GM12872 (cell line): ENCODE data around the gene MTPN.

Experiments
- CTCF ChIP-seq: IDR thresholded peaks from 3 replicates; pipeline ENCODE4 v1.5.1; 2011; ENCODE audit warnings: low read depth, mild to moderate bottlenecking, low read length, moderate library complexity; ENCODE audit not compliant: insufficient read depth

MTPN gene

DNA sequence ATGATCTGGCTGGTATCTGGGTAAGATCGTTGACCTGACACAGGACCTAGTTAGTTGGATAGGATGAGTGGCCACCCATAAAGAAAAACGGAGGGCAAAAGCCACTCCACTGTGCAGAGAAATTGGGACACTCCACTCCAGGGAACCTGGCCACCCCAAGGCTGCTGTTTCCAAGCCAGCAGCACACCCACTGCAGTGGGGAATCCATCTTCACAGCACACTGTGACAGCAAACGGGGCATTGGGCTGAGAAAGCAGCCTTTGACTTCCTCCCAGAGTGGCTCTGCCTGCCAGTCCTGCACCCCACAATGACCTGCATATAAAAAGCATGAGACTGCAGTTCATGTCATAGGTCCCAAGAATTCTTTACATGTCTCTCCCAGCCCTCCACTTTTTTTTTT, 52.9 kb downstream of the MTPN start:
- no peak for TF ChIP-seq CTCF

GRCh38 chr7:135922263-135922662, 54.9 kb downstream of the MTPN start:
- TF ChIP-seq CTCF = no peak

DNA sequence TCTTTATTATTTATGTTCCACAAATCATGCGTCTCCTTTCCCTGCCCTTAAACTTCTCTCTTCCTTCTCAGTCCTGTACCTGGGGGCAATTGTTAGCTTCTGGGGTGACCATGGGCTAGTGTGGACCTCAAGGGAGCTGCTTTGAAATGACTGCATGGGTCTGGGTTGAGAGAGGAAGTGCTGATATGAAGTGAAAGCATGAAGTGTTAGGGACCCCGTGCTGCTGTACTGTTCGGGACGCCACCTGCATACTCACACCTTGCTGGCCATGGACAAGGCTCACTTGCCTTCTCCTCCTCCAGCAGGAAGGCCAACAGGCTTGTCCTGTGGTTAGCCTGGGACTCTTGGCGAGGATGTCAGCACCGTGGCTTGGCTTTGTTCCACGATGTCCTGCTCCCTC, 56.7 kb downstream of the MTPN start:
- TF ChIP-seq CTCF = no peak

- no peak for TF ChIP-seq CTCF
Measured at GRCh38 chr7:135919071-135919841, 57.9 kb downstream of the MTPN start.

DNA sequence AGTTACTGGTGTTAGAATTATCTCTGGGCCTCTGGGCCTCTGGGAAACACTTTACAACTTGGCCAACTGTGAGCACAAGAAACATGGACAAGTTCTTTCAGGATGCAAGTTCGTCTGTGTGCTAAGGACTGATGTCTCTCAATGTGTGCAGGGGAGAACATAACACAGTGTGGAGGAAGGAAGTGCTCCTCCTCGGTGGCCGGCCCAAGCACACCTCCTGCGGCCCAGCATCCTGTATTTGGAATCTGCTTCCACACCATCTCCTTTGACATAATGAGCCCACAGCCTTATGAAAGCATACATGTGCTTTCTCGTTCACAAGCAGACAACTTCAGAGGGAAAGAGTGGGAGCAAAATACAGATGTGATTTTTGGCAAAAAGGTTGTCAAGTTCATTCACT, 59.0 kb downstream of the MTPN start:
- TF ChIP-seq CTCF = no peak

GRCh38 chr7:135917721-135918120, 59.4 kb downstream of the MTPN start:
- TF ChIP-seq CTCF = no peak

GRCh38 chr7:135914346-135914745, 62.8 kb downstream of the MTPN start:
- TF ChIP-seq CTCF = no peak
